ENCODE measurements around the gene ANKS6. TPM values are rescaled to one million over a fixed set of nuclear protein-coding genes. Genes with fewer than 3 reads are reported as not detected.

Gene ANKS6
- total RNA-seq, 3 donors from 2014 or later (not counting 1 experiment from before 2014, with no cell fraction given) = 8.1 to 12.6 (median 10.5) TPM

Other genes with a start within 250 kb of the ANKS6 start
- gene GABBR2, start 87.6 kb downstream of the ANKS6 start, total RNA-seq = not detected
- gene GALNT12, start 11.1 kb upstream of the ANKS6 start, total RNA-seq = 1 to 10 TPM; 9.1 to 9.4 (median 9.4) TPM
- under 1 TPM; 0.18 to 0.82 (median 0.19) TPM for gene COL15A1, start 147.4 kb upstream of the ANKS6 start, total RNA-seq

All from natural killer cell (primary cell).